Measurements from ENCODE around the gene GRHL3.

GRHL3 gene

DNA sequence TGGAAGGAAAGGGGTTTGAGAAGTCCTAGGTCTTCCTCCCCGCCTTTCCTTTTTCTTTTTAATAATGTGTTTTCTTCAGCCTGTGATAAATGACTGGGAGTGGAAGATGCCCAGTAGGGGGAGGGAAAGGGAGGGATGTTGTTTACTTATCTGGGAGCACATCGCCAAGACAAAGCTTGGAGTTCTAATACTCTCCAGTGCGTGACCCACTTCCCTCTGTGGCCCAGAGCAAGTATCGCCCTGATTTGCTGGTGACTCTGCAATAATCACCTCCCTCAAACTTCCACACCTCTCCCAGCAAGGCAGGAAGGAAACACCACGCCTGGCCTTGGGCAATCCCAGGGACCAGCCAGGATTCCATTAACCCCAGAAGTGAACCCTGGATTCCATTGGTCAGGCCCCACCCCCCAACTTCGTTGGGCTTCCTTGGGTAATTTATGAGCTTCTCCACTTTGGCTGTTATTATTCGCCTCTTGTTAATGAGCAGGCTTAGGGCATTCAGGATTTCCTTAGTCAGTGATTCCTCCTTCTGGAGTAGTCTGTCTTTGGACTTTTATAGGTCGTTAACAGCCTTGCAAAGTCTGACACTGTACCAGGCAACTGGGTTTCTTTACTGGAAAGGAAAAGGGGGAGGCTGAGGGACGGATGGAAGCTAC is 24.3 kb upstream of the GRHL3 start:
- peak overlapping the region; percentile 36 for H3K27ac ChIP-seq
- H3K36me3 ChIP-seq (ENCODE audit: control insufficient read depth, insufficient read depth, low read length), result no peaks in the 10 kb centered on the region
- no peaks in the 10 kb centered on the region for H3K27me3 ChIP-seq (ENCODE audit: control insufficient read depth, insufficient read depth, low read length)
- H3K4me1 ChIP-seq, result peaks cover 3% of the 10 kb centered on the region
- no peak overlapping the region for H3K4me2 ChIP-seq (ENCODE audit: low read length)
- no peaks in the 10 kb centered on the region for H3K79me2 ChIP-seq
- H3K9me3 ChIP-seq (ENCODE audit: control insufficient read depth, low read length), result no peaks in the 10 kb centered on the region
- no peak overlapping the region for H2AFZ ChIP-seq
- no peak overlapping the region for H3K4me3 ChIP-seq (ENCODE audit: low read depth, low read length)
- no peak overlapping the region for H3K9ac ChIP-seq
- TF ChIP-seq, protein P1, sequence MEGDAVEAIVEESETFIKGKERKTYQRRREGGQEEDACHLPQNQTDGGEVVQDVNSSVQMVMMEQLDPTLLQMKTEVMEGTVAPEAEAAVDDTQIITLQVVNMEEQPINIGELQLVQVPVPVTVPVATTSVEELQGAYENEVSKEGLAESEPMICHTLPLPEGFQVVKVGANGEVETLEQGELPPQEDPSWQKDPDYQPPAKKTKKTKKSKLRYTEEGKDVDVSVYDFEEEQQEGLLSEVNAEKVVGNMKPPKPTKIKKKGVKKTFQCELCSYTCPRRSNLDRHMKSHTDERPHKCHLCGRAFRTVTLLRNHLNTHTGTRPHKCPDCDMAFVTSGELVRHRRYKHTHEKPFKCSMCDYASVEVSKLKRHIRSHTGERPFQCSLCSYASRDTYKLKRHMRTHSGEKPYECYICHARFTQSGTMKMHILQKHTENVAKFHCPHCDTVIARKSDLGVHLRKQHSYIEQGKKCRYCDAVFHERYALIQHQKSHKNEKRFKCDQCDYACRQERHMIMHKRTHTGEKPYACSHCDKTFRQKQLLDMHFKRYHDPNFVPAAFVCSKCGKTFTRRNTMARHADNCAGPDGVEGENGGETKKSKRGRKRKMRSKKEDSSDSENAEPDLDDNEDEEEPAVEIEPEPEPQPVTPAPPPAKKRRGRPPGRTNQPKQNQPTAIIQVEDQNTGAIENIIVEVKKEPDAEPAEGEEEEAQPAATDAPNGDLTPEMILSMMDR (IDR thresholded peaks at IDR 0.05), result no peak

DNA sequence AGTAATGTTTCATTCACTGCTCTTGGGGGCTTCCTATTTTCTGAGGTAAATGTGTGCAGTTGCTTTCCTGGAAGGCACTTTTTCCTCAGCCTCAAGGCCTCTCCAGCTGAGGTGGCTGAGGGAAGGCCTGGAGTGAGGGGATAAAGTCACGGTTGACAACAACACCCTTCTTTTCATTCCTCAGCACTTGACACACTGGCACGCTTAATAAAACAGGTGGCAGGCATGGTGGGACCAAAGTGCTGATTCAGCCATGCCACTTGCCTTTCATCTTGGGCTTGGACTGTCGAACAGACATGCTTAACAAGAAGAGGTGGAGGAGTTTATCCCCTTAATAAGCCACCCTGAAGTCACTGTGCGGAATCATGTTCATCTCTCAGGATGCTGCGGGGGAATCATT is 23.6 kb upstream of the GRHL3 start:
- H3K36me3 ChIP-seq (ENCODE audit: control insufficient read depth, insufficient read depth, low read length), result no peaks in the 10 kb centered on the region
- TF ChIP-seq, protein P1 (IDR thresholded peaks at IDR 0.05), result no peak
- H3K9ac ChIP-seq, result no peak overlapping the region
- H3K9me3 ChIP-seq (ENCODE audit: control insufficient read depth, low read length), result no peaks in the 10 kb centered on the region
- no peaks in the 10 kb centered on the region for H3K79me2 ChIP-seq
- no peaks in the 10 kb centered on the region for H3K27me3 ChIP-seq (ENCODE audit: control insufficient read depth, insufficient read depth, low read length)
- H3K27ac ChIP-seq, result no peak overlapping the region
- no peak overlapping the region for H2AFZ ChIP-seq
- H3K4me2 ChIP-seq (ENCODE audit: low read length), result no peak overlapping the region
- no peak overlapping the region for H3K4me3 ChIP-seq (ENCODE audit: low read depth, low read length)
- no peaks in the 10 kb centered on the region for H3K4me1 ChIP-seq

DNA sequence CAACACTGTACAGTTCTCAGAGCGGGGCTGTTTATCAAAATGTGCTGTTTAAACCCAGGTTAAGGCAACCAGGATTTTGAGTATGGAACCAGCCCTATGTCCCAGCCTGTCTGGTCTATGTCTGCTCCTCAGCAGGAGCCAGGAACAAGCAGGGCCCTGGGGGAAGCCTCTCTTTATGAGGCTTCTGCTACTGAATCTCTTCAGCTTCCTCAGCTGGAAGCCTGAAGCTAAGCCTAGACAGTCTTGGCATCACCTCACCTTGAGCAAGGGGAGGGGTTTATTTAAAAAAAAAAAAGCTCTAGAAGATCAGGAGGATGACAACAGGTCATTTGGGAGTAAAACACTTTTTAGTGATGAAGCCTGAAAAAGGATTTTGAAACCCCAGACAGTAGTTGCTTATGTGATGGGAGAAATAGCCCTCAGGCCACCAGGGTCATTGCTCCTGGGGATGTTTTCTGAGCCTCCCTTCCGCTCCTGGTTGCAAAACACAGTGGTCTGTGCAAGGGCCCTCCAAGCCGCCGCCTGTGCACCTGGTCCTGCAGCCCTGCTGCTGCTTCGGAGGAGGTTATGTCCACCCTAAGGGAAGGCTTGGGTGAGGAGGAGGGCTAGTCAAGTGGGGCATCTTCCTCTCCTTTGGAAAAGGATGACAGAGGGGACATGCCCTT is 21.8 kb upstream of the GRHL3 start:
- Histone ChIP-seq H3K9ac (no peak overlapping the region), H2AFZ (no peak overlapping the region), H3K36me3 (ENCODE audit: control insufficient read depth, insufficient read depth, low read length) (no peaks in the 10 kb centered on the region), H3K4me3 (ENCODE audit: low read depth, low read length) (no peak overlapping the region), H3K27ac (no peak overlapping the region), H3K4me2 (ENCODE audit: low read length) (no peak overlapping the region), H3K79me2 (no peaks in the 10 kb centered on the region), H3K27me3 (ENCODE audit: control insufficient read depth, insufficient read depth, low read length) (no peaks in the 10 kb centered on the region), H3K4me1 (no peaks in the 10 kb centered on the region), H3K9me3 (ENCODE audit: control insufficient read depth, low read length) (no peaks in the 10 kb centered on the region)
- TF ChIP-seq, protein P1 (IDR thresholded peaks at IDR 0.05), result no peak

DNA sequence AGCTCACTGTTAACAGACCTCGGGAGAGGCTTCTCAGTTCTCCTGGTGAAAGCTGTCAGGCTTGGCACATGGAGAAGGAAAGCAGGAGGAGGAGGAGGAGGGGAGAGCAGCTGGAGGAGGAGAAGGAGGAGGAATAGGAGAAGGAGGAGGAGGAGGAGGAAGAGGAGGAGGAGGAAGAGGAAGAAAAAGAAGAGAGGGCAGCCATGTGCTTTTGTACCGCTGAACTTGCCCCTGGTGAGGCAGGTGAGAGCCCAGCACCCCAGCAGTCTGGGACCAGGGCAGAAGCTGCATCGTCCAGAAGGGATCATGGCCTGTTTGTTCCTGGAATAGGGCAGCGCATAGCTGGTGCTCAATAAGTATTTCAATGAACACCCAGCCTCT is 21.3 kb upstream of the GRHL3 start:
- no peak overlapping the region for H3K27ac ChIP-seq
- H3K9me3 ChIP-seq (ENCODE audit: control insufficient read depth, low read length), result no peaks in the 10 kb centered on the region
- TF ChIP-seq, protein P1 (IDR thresholded peaks at IDR 0.05), result no peak
- H3K79me2 ChIP-seq, result no peaks in the 10 kb centered on the region
- no peaks in the 10 kb centered on the region for H3K4me1 ChIP-seq
- no peaks in the 10 kb centered on the region for H3K36me3 ChIP-seq (ENCODE audit: control insufficient read depth, insufficient read depth, low read length)
- H3K4me2 ChIP-seq (ENCODE audit: low read length), result no peak overlapping the region
- H2AFZ ChIP-seq, result no peak overlapping the region
- H3K27me3 ChIP-seq (ENCODE audit: control insufficient read depth, insufficient read depth, low read length), result no peaks in the 10 kb centered on the region
- H3K9ac ChIP-seq, result no peak overlapping the region
- no peak overlapping the region for H3K4me3 ChIP-seq (ENCODE audit: low read depth, low read length)

DNA sequence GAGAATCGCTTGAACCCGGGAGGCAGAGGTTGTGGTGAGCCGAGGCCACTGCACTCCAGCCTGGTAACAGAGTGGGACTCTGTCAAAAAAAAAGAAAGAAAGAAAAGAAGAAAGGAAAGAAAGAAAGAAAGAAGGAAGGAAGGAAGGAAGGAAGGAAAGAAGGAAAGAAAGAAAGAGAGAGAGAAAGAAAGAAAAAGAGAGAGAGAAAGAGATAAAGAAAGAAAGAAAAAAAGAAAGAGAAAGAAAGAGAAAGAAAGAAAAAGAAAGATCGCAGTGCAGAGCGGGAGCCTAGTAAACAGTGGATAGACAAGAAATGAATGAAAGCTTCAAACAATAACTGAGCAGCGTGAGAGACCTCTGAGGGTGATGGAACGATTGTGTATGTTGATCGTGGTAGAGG is 20.6 kb upstream of the GRHL3 start:
- H3K4me3 ChIP-seq (ENCODE audit: low read depth, low read length), result no peak overlapping the region
- H3K4me1 ChIP-seq, result no peaks in the 10 kb centered on the region
- no peak overlapping the region for H3K9ac ChIP-seq
- no peaks in the 10 kb centered on the region for H3K36me3 ChIP-seq (ENCODE audit: control insufficient read depth, insufficient read depth, low read length)
- no peak overlapping the region for H2AFZ ChIP-seq
- no peak overlapping the region for H3K4me2 ChIP-seq (ENCODE audit: low read length)
- H3K9me3 ChIP-seq (ENCODE audit: control insufficient read depth, low read length), result no peaks in the 10 kb centered on the region
- H3K27me3 ChIP-seq (ENCODE audit: control insufficient read depth, insufficient read depth, low read length), result no peaks in the 10 kb centered on the region
- H3K79me2 ChIP-seq, result no peaks in the 10 kb centered on the region
- H3K27ac ChIP-seq, result no peak overlapping the region
- TF ChIP-seq, protein P1 (IDR thresholded peaks at IDR 0.05), result no peak
